NCI-H146 (cell line): ENCODE results near the gene POPDC2.
A peak's percentile ranks its signal among the peaks of the same experiment; 100 is the strongest.
"Not testable (repeated sequence)": the region's sequence is repeated elsewhere in the genome, so short reads cannot be mapped to it uniquely, and the experiment has no call there.

ENCODE experiments used
- DNase-seq: peaks from one replicate; lab custom pipeline; 2025; lab: John Stamatoyannopoulos, UW

Gene POPDC2

GRCh38 chr3:119660474-119661440, at the start of gene POPDC2:
TSS of gene POPDC2 (minus strand) at chr3:119660589. CDS start at chr3:119660423, 166 bp downstream.
- DNase-seq, result no peak

GRCh38 chr3:119703820-119704531, 43.6 kb upstream of the POPDC2 start:
- DNase-seq, result peak; percentile 28

GRCh38 chr3:119702530-119703527, 42.4 kb upstream of the POPDC2 start, which contains the start of gene CFAP91:
TSS of gene CFAP91 (plus strand) at chr3:119703022. CDS start at chr3:119703099, 77 bp downstream.
- peak; percentile 99 for DNase-seq

- no peak for DNase-seq
Measured at GRCh38 chr3:119700920-119701734, 40.7 kb upstream of the POPDC2 start.

GRCh38 chr3:119700269-119700919, 40.0 kb upstream of the POPDC2 start:
- DNase-seq, result no peak

- no peak for DNase-seq
Measured at GRCh38 chr3:119697394-119697793, 37.0 kb upstream of the POPDC2 start.

- no peak for DNase-seq
Measured at GRCh38 chr3:119695480-119695879, 35.1 kb upstream of the POPDC2 start.

GRCh38 chr3:119690043-119690656, 29.8 kb upstream of the POPDC2 start:
- DNase-seq, result peak; percentile 15

GRCh38 chr3:119683421-119683820, 23.0 kb upstream of the POPDC2 start:
- DNase-seq, result no peak

GRCh38 chr3:119681279-119681678, 20.9 kb upstream of the POPDC2 start:
- DNase-seq, result peak; percentile 25

- DNase-seq, result no peak
Measured at GRCh38 chr3:119679874-119680273, 19.5 kb upstream of the POPDC2 start.

- DNase-seq, result not testable (repeated sequence)
Measured at GRCh38 chr3:119678209-119678608, 17.8 kb upstream of the POPDC2 start.

GRCh38 chr3:119677641-119677934, 17.2 kb upstream of the POPDC2 start:
- no peak for DNase-seq

GRCh38 chr3:119676771-119677640, 16.6 kb upstream of the POPDC2 start, which contains the start of gene COX17:
TSS of gene COX17 (minus strand) at chr3:119677406. CDS start at chr3:119677310, 96 bp downstream.
- peak; percentile 100 for DNase-seq

- no peak for DNase-seq
Measured at GRCh38 chr3:119676020-119676419, 15.6 kb upstream of the POPDC2 start.

- no peak for DNase-seq
Measured at GRCh38 chr3:119675188-119675874, 14.9 kb upstream of the POPDC2 start.

GRCh38 chr3:119673875-119674274, 13.5 kb upstream of the POPDC2 start:
- no peak for DNase-seq

- DNase-seq, result no peak
Measured at GRCh38 chr3:119672776-119673175, 12.4 kb upstream of the POPDC2 start.
